Liver (tissue), 9 donors: ENCODE data around the gene HRH1. TPM values are rescaled to one million over a fixed set of nuclear protein-coding genes. Genes with fewer than 3 reads are reported as not detected.

Source experiments
- DNase-seq: peaks from one replicate; pipeline ENCODE4 v3.0.0-alpha.2; 2017; ENCODE audit warnings: low spot score
- H3K27ac ChIP-seq, 2 donors: one replicate each; pipeline ENCODE4 v1.7.0; 2013; ENCODE audit warnings: inconsistent platforms in 2 of 2, low read length in 2 of 2, control low read depth in 1 of 2, low read depth in 1 of 2, mild to moderate bottlenecking in 1 of 2
- H3K27me3 ChIP-seq, 4 donors: one replicate each; pipeline versions ENCODE4 v1.6.1 to v1.7.0; 2013; ENCODE audit warnings: low read length in 3 of 4, inconsistent platforms in 1 of 4, mild to moderate bottlenecking in 1 of 4, moderate library complexity in 1 of 4; ENCODE audit not compliant: control insufficient read depth in 4 of 4, insufficient read depth in 4 of 4
- H3K36me3 ChIP-seq, 4 donors: one replicate each; pipeline versions ENCODE4 v1.6.1 to v1.7.0; 2013; ENCODE audit warnings: low read length in 3 of 4, mild to moderate bottlenecking in 3 of 4, low read depth in 1 of 4, moderate library complexity in 1 of 4; ENCODE audit not compliant: control insufficient read depth in 4 of 4, insufficient read depth in 3 of 4
- H3K4me1 ChIP-seq, 4 donors: one replicate each; pipeline versions ENCODE4 v1.6.1 to v1.7.0; 2013; ENCODE audit warnings: low read length in 3 of 4, mild to moderate bottlenecking in 3 of 4, moderate library complexity in 1 of 4; ENCODE audit not compliant: control insufficient read depth in 4 of 4, insufficient read depth in 4 of 4
- H3K4me3 ChIP-seq, 3 donors: one replicate each; pipeline versions ENCODE4 v1.6.1 to v1.7.0; 2013; ENCODE audit warnings: low read length in 3 of 3, control low read depth in 1 of 3, low read depth in 1 of 3, mild to moderate bottlenecking in 1 of 3
- H3K9ac ChIP-seq, 2 donors: one replicate each; pipeline ENCODE4 v1.7.0; 2013; ENCODE audit warnings: low read length in 2 of 2, mild to moderate bottlenecking in 2 of 2, moderate library complexity in 2 of 2, control low read depth in 1 of 2, low read depth in 1 of 2
- H3K9me3 ChIP-seq, 4 donors: one replicate each; pipeline versions ENCODE4 v1.6.1 to v1.7.0; 2013; ENCODE audit warnings: low read length in 3 of 4; ENCODE audit not compliant: control insufficient read depth in 4 of 4
- ATF3 ChIP-seq: IDR thresholded peaks from 2 replicates; pipeline ENCODE4 v1.6.1; 2016; ENCODE audit warnings: antibody characterized with exemption
- CTCF ChIP-seq: fragments of 150-350 bp; IDR thresholded peaks from 2 replicates; pipeline ENCODE4 v1.5.1; 2017; ENCODE audit warnings: improper control_type of control experiment, low read depth, low read length; ENCODE audit not compliant: missing input control
- FOXA1 ChIP-seq: IDR thresholded peaks from 2 replicates; pipeline ENCODE4 v1.6.1; 2016; ENCODE audit warnings: antibody characterized with exemption
- FOXA2 ChIP-seq: IDR thresholded peaks from 2 replicates; pipeline ENCODE4 v1.6.1; 2016; ENCODE audit warnings: antibody characterized with exemption
- GABPA ChIP-seq, 2 donors: IDR thresholded peaks in 1 of 2; conservative IDR thresholded peaks in 1 of 2; 2 replicates each; pipeline ENCODE4 v1.6.1; 2016; ENCODE audit warnings: antibody characterized with exemption in 2 of 2, mild to moderate bottlenecking in 1 of 2, moderate library complexity in 1 of 2
- HNF4A ChIP-seq, 2 donors: conservative IDR thresholded peaks; 2 replicates each; pipeline ENCODE4 v1.6.1; 2016; ENCODE audit warnings: antibody characterized with exemption in 2 of 2, mild to moderate bottlenecking in 2 of 2
- HNF4G ChIP-seq: IDR thresholded peaks from 2 replicates; pipeline ENCODE4 v1.6.1; 2016; ENCODE audit warnings: antibody characterized with exemption
- JUND ChIP-seq, 2 donors: IDR thresholded peaks; 2 replicates each; pipeline ENCODE4 v1.6.1; 2016; ENCODE audit warnings: antibody characterized with exemption in 2 of 2
- NR2F2 ChIP-seq: IDR thresholded peaks from 2 replicates; pipeline ENCODE4 v1.6.1; 2016; ENCODE audit warnings: antibody characterized with exemption
- RAD21 ChIP-seq, 2 donors: IDR thresholded peaks; 2 replicates each; pipeline ENCODE4 v1.6.1; 2016; ENCODE audit warnings: antibody characterized with exemption in 2 of 2, mild to moderate bottlenecking in 2 of 2
- REST ChIP-seq: IDR thresholded peaks from 2 replicates; pipeline ENCODE4 v1.6.1; 2016; ENCODE audit warnings: antibody characterized with exemption, mild to moderate bottlenecking
- SP1 ChIP-seq: IDR thresholded peaks from 2 replicates; pipeline ENCODE4 v1.6.1; 2018; ENCODE audit warnings: antibody characterized with exemption, mild to moderate bottlenecking
- YY1 ChIP-seq: IDR thresholded peaks from 2 replicates; pipeline ENCODE4 v1.6.1; 2016; ENCODE audit warnings: antibody characterized with exemption, mild to moderate bottlenecking
- ZBTB33 ChIP-seq: IDR thresholded peaks from 2 replicates; pipeline ENCODE4 v1.6.1; 2016; ENCODE audit warnings: antibody characterized with exemption
- WGBS: extraction: QIAGEN DNeasy Blood & Tissue Kit; methylation state at CpG from one replicate; pipeline ENCODE4 v1.1.7; 2013; 5-methylcytosine and 5-hydroxymethylcytosine counted together
- polyA plus RNA-seq, 2 donors: library from polyadenylated mRNA; stranded (reverse) in 1 of 2; unstranded in 1 of 2; fragments of 200-250 nt in 1 of 2; fragments of >200 nt in 1 of 2; fragmentation: Nextera tagmentation in 1 of 2; extraction: Ambion mirVana in 1 of 2; gene quantifications; one replicate each; pipeline versions ENCODE4 v1.2.1 to v1.2.3, GENCODE V29; 2013 to 2015
- total RNA-seq, 2 donors: library from RNA; depleted of rRNA; stranded (reverse); fragments of >200 nt; gene quantifications; one replicate each; pipeline ENCODE4 v1.2.3, GENCODE V29; 2014
- donor health status: healthy.
- donor health status: healthy.
- donor health status: healthy.
- donor health status: healthy.
- donor health status: healthy.

HRH1 gene
- total and polyA plus RNA-seq, 4 donors = 0.07 to 1.3 (median 0.31) TPM

GRCh38 chr3:11235385-11235784, 81.1 kb downstream of the HRH1 start:
- Histone ChIP-seq H3K9me3 (no peaks in the 10 kb centered on the region), H3K4me3 (no peak overlapping the region), H3K36me3 (no peaks in the 10 kb centered on the region), H3K27ac (no peak overlapping the region), H3K4me1 (no peaks in the 10 kb centered on the region), H3K27me3 (peaks cover 0 to 5% (median 0%) of the 10 kb centered on the region in 4 donors), H3K9ac (no peak overlapping the region)
- no peak for DNase-seq
- WGBS = 67% methylated on average over 8 of the region's 8 CpGs
- TF ChIP-seq NR2F2 = no peak
- TF ChIP-seq GABPA (IDR thresholded peaks at IDR 0.05 in 1 of 2, conservative IDR thresholded peaks at IDR 0.05 in 1 of 2) = no peak
- no peak for TF ChIP-seq HNF4G
- TF ChIP-seq YY1 = no peak

- H3K36me3 ChIP-seq = no peaks in the 10 kb centered on the region
- no peak overlapping the region for H3K27ac ChIP-seq
- no peaks in the 10 kb centered on the region for H3K4me1 ChIP-seq
- H3K9me3 ChIP-seq = no peaks in the 10 kb centered on the region
- no peak overlapping the region for H3K9ac ChIP-seq
- WGBS = 49% methylated on average over 8 of the region's 8 CpGs
- TF ChIP-seq RAD21 (IDR thresholded peaks at IDR 0.05) (peak; percentile 73 to 77), HNF4A (conservative IDR thresholded peaks at IDR 0.05) (no peak), REST (no peak), CTCF (peak; percentile 67), YY1 (no peak)
- H3K4me3 ChIP-seq = no peak overlapping the region
- H3K27me3 ChIP-seq = peaks cover 0 to 2% (median 0%) of the 10 kb centered on the region in 4 donors
- DNase-seq = peak; percentile 73
These were observed 82.5 kb downstream of the HRH1 start for GRCh38 chr3:11236588-11237461.

GRCh38 chr3:11238060-11238459, 83.8 kb downstream of the HRH1 start:
- DNase-seq = no peak
- no peaks in the 10 kb centered on the region for H3K36me3 ChIP-seq
- H3K9ac ChIP-seq = no peak overlapping the region
- 77% methylated on average over 3 of the region's 3 CpGs for WGBS
- no peak overlapping the region for H3K4me3 ChIP-seq
- H3K9me3 ChIP-seq = no peaks in the 10 kb centered on the region
- peaks cover 0 to 2% (median 0%) of the 10 kb centered on the region in 4 donors for H3K27me3 ChIP-seq
- H3K27ac ChIP-seq = no peak overlapping the region
- no peaks in the 10 kb centered on the region for H3K4me1 ChIP-seq
- no peak for TF ChIP-seq ATF3
- TF ChIP-seq HNF4G = no peak
- no peak for TF ChIP-seq FOXA2
- no peak for TF ChIP-seq ZBTB33
- no peak for TF ChIP-seq RAD21 (IDR thresholded peaks at IDR 0.05)
- no peak for TF ChIP-seq SP1
- no peak for TF ChIP-seq NR2F2
- no peak for TF ChIP-seq JUND (IDR thresholded peaks at IDR 0.05)
- no peak for TF ChIP-seq CTCF
- TF ChIP-seq FOXA1 = no peak
